ENCODE data around the gene GINS1. TPM values are rescaled to one million over a fixed set of nuclear protein-coding genes. Genes with fewer than 3 reads are reported as not detected.

Gene GINS1
- total RNA-seq, 4 donors from 2014 or later, result 1.3 to 14.3 TPM; not detected in 2

DNA sequence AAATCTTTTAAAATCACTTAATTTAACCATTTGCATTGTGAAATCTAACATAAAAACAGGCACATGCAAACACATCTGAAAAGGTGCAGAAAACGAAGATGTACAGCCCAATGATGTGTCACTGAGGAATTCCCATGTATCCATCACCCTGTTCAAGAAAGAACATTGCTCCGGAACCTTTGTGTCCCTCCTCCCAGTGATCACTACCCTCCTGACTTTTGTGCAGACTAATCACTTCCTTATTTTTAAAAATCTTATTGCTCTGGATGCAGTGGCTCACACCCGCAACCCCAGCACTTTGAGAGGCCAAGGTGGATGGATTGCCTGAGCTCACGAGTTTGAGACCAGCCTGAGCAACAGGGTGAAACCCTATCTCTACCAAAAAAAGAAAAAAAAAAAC is 14.6 kb downstream of the GINS1 start:
- no peak for DNase-seq
- Histone ChIP-seq H3K36me3 (no peaks in the 10 kb centered on the region), H3K27me3 (no peaks in the 10 kb centered on the region), H3K9me3 (no peaks in the 10 kb centered on the region), H3K4me3 (no peak overlapping the region), H3K4me1 (no peaks in the 10 kb centered on the region), H3K27ac (no peak overlapping the region)
- no peak for TF ChIP-seq POLR2A (IDR thresholded peaks at IDR 0.05)
- TF ChIP-seq CTCF (IDR thresholded peaks at IDR 0.05), result no peak
- intact Hi-C loops (cut with DNase I; ENCODE audit: low total_unique reads), result no loop called here

- DNase-seq, result no peak
- no peaks in the 10 kb centered on the region for H3K27me3 ChIP-seq
- H3K4me3 ChIP-seq, result no peak overlapping the region
- H3K27ac ChIP-seq, result no peak overlapping the region
- TF ChIP-seq CTCF (IDR thresholded peaks at IDR 0.05), result no peak
- TF ChIP-seq POLR2A (IDR thresholded peaks at IDR 0.05), result no peak
- intact Hi-C loops (cut with DNase I; ENCODE audit: low total_unique reads), result no loop called here
- no peaks in the 10 kb centered on the region for H3K36me3 ChIP-seq
- no peaks in the 10 kb centered on the region for H3K4me1 ChIP-seq
- H3K9me3 ChIP-seq, result no peaks in the 10 kb centered on the region
Observed at GRCh38 chr20:25424536-25424935, 17.1 kb downstream of the GINS1 start.

DNA sequence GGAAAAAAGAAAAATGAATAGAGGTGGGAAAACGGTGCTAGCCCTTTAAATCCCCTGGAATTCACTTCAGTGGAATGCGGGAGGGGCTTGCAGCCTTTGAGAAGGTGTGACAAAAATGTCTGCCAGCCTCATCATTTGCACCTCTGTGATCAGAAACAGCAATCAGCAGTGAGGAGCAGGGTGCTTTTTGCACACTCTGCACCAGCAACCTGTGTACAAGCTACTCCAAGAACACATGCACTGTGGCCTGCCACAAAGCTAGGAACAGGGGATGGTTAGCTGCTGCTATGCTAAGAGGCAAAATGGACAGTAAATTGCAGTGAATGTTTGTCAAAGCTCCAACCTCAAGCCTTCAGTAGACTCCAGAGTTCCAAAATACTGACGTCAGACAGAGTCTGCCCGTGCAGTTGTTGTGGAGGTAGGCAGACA is 29.7 kb downstream of the GINS1 start:
- H3K27ac ChIP-seq, result no peak overlapping the region

GRCh38 chr20:25439328-25439727 is 31.9 kb downstream of the GINS1 start:
- Histone ChIP-seq H3K27ac (no peak overlapping the region), H3K9me3 (no peaks in the 10 kb centered on the region), H3K36me3 (no peaks in the 10 kb centered on the region), H3K4me3 (no peak overlapping the region), H3K4me1 (no peaks in the 10 kb centered on the region), H3K27me3 (no peaks in the 10 kb centered on the region)
- TF ChIP-seq POLR2A (IDR thresholded peaks at IDR 0.05) (no peak), CTCF (IDR thresholded peaks at IDR 0.05) (no peak)
- intact Hi-C loops (cut with DNase I; ENCODE audit: low total_unique reads), result no loop called here
- DNase-seq, result no peak

More for the DNA sequence above, 29.7 kb downstream of the GINS1 start:
- H3K4me1 ChIP-seq, result no peaks in the 10 kb centered on the region
- no peaks in the 10 kb centered on the region for H3K9me3 ChIP-seq
- no peak overlapping the region for H3K4me3 ChIP-seq
- no peak for DNase-seq
- no peaks in the 10 kb centered on the region for H3K27me3 ChIP-seq
- intact Hi-C loops (cut with DNase I; ENCODE audit: low total_unique reads), result no loop called here
- H3K36me3 ChIP-seq, result no peaks in the 10 kb centered on the region
- TF ChIP-seq POLR2A (IDR thresholded peaks at IDR 0.05), result no peak
- TF ChIP-seq CTCF (IDR thresholded peaks at IDR 0.05), result no peak

- Histone ChIP-seq H3K4me1 (no peaks in the 10 kb centered on the region), H3K27ac (no peak overlapping the region), H3K9me3 (no peaks in the 10 kb centered on the region), H3K4me3 (no peak overlapping the region), H3K36me3 (no peaks in the 10 kb centered on the region), H3K27me3 (no peaks in the 10 kb centered on the region)
- TF ChIP-seq POLR2A (IDR thresholded peaks at IDR 0.05), result no peak
- no peak for TF ChIP-seq CTCF (IDR thresholded peaks at IDR 0.05)
- DNase-seq, result no peak
- intact Hi-C loops (cut with DNase I; ENCODE audit: low total_unique reads), result no loop called here
Observed at GRCh38 chr20:25444556-25444955, 37.1 kb downstream of the GINS1 start.
